H9 (cell line): ENCODE results near the gene FGF6. TPM values are rescaled to one million over a fixed set of nuclear protein-coding genes. Genes with fewer than 3 reads are reported as not detected.

ENCODE experiments used
- DNase-seq: peaks from one replicate; pipeline ENCODE4 v3.0.0-alpha.2; 2017
- H2AFZ ChIP-seq: one replicate; pipeline ENCODE4 v1.6.1; 2013; ENCODE audit warnings: mild to moderate bottlenecking, low read length, control low read depth, moderate library complexity
- H2AK5ac ChIP-seq: 2 replicates; pipeline ENCODE4 v1.6.1; 2013; ENCODE audit warnings: low read length, control low read depth, mixed read lengths; ENCODE audit not compliant: insufficient read length
- H2BK120ac ChIP-seq: one replicate; pipeline ENCODE4 v1.6.1; 2013; ENCODE audit warnings: low read depth, mild to moderate bottlenecking, low read length, control low read depth, inconsistent platforms; ENCODE audit not compliant: poor library complexity, severe bottlenecking
- H2BK12ac ChIP-seq: 2 replicates; pipeline ENCODE4 v1.6.1; 2013; ENCODE audit warnings: low read length, control low read depth, mixed read lengths, low read depth; ENCODE audit not compliant: insufficient read length
- H2BK15ac ChIP-seq: 2 replicates; pipeline ENCODE4 v1.6.1; 2013; ENCODE audit warnings: low read depth, low read length, control low read depth
- H2BK20ac ChIP-seq: one replicate; pipeline ENCODE4 v1.6.1; 2013; ENCODE audit warnings: low read depth, mild to moderate bottlenecking, low read length, control low read depth, inconsistent platforms; ENCODE audit not compliant: poor library complexity, severe bottlenecking
- H2BK5ac ChIP-seq: 2 replicates; pipeline ENCODE4 v1.6.1; 2013; ENCODE audit warnings: low read length, control low read depth, mixed read lengths; ENCODE audit not compliant: insufficient read length
- H3K14ac ChIP-seq: 2 replicates; pipeline ENCODE4 v1.6.1; 2013; ENCODE audit warnings: low read length, control low read depth; ENCODE audit not compliant: insufficient read depth
- H3K18ac ChIP-seq: 2 replicates; pipeline ENCODE4 v1.6.1; 2013; ENCODE audit warnings: low read depth, mild to moderate bottlenecking, mixed read lengths, low read length, control low read depth; ENCODE audit not compliant: insufficient read length
- H3K23ac ChIP-seq: 2 replicates; pipeline ENCODE4 v1.6.1; 2013; ENCODE audit warnings: low read length, control low read depth, mixed read lengths, low read depth; ENCODE audit not compliant: insufficient read length
- H3K23me2 ChIP-seq: 2 replicates; pipeline ENCODE4 v1.6.1; 2013; ENCODE audit warnings: low read depth, mild to moderate bottlenecking, mixed read lengths, low read length, control low read depth; ENCODE audit not compliant: insufficient read length, poor library complexity, severe bottlenecking
- H3K27ac ChIP-seq: 2 replicates; pipeline ENCODE4 v1.5.1; 2013; ENCODE audit warnings: low read length, control low read depth, mixed read lengths, low read depth; ENCODE audit not compliant: insufficient read length
- H3K27me3 ChIP-seq: 2 replicates; pipeline ENCODE4 v1.6.1; 2013; ENCODE audit warnings: low read length, control low read depth, inconsistent platforms; ENCODE audit not compliant: insufficient read depth
- H3K4ac ChIP-seq: 2 replicates; pipeline ENCODE4 v1.6.1; 2013; ENCODE audit warnings: low read depth, mild to moderate bottlenecking, control low read depth, inconsistent platforms, low read length, moderate library complexity
- H3K4me1 ChIP-seq: 2 replicates; pipeline ENCODE4 v1.6.1; 2013; ENCODE audit warnings: low read length, control low read depth, inconsistent platforms; ENCODE audit not compliant: insufficient read depth
- H3K4me2 ChIP-seq: 2 replicates; pipeline ENCODE4 v1.6.1; 2013; ENCODE audit warnings: low read length, control low read depth, mixed read lengths; ENCODE audit not compliant: insufficient read length, insufficient read depth
- H3K56ac ChIP-seq: 2 replicates; pipeline ENCODE4 v1.6.1; 2013; ENCODE audit warnings: low read depth, mild to moderate bottlenecking, mixed read lengths, low read length, control low read depth; ENCODE audit not compliant: insufficient read length
- H3K79me1 ChIP-seq: 2 replicates; pipeline ENCODE4 v1.6.1; 2013; ENCODE audit warnings: low read depth, mild to moderate bottlenecking, moderate library complexity, low read length, control low read depth, inconsistent platforms; ENCODE audit not compliant: insufficient read depth, poor library complexity, severe bottlenecking
- H3K79me2 ChIP-seq: 2 replicates; pipeline ENCODE4 v1.6.1; 2013; ENCODE audit warnings: low read length, control low read depth, inconsistent platforms; ENCODE audit not compliant: insufficient read depth
- H3K9ac ChIP-seq: 2 replicates; pipeline ENCODE4 v1.6.1; 2013; ENCODE audit warnings: low read length, control low read depth, mixed read lengths; ENCODE audit not compliant: insufficient read length; ENCODE audit errors: extremely low read depth
- H3K9me3 ChIP-seq: one replicate; pipeline ENCODE4 v1.6.1; 2013; ENCODE audit warnings: low read depth, low read length, inconsistent platforms; ENCODE audit not compliant: control insufficient read depth
- H3T11ph ChIP-seq: one replicate; pipeline ENCODE4 v1.6.1; 2013; ENCODE audit warnings: mild to moderate bottlenecking, low read length, control low read depth, inconsistent platforms
- H4K20me1 ChIP-seq: one replicate; pipeline ENCODE4 v1.6.1; 2013; ENCODE audit not compliant: control insufficient read depth, insufficient read length, insufficient read depth
- H4K5ac ChIP-seq: 2 replicates; pipeline ENCODE4 v1.6.1; 2013; ENCODE audit warnings: low read depth, mild to moderate bottlenecking, mixed read lengths, low read length, control low read depth; ENCODE audit not compliant: insufficient read length
- H4K8ac ChIP-seq: replicated peaks from 2 replicates; pipeline ENCODE4 v1.6.1; 2013; ENCODE audit warnings: low read length, control low read depth, mixed read lengths, low read depth; ENCODE audit not compliant: insufficient read length
- H4K91ac ChIP-seq: 2 replicates; pipeline ENCODE4 v1.6.1; 2013; ENCODE audit warnings: low read depth, mild to moderate bottlenecking, moderate library complexity, mixed read lengths, low read length, control low read depth; ENCODE audit not compliant: insufficient read length
- H3K27ac Mint-ChIP-seq, 3 experiments: 2 replicates in 2 of 3; 3 replicates in 1 of 3; pipeline ENCODE4 v1.8.0; 2020 to 2021; ENCODE audit warnings: mixed read lengths in 3 of 3, mild to moderate bottlenecking in 1 of 3, moderate library complexity in 1 of 3
- H3K27me3 Mint-ChIP-seq: 2 replicates; pipeline ENCODE4 v1.8.0; 2021; ENCODE audit warnings: low read depth, mild to moderate bottlenecking, moderate library complexity, mixed read lengths
- H3K36me3 Mint-ChIP-seq, 3 experiments: 2 replicates in 2 of 3; 3 replicates in 1 of 3; pipeline ENCODE4 v1.8.0; 2020 to 2021; ENCODE audit warnings: low read depth in 3 of 3, mixed read lengths in 3 of 3; ENCODE audit not compliant: insufficient read depth in 1 of 3
- H3K4me1 Mint-ChIP-seq, 2 experiments: 2 replicates each; pipeline ENCODE4 v1.8.0; 2020; ENCODE audit warnings: mixed read lengths in 2 of 2
- H3K4me3 Mint-ChIP-seq, 2 experiments: 2 replicates in 1 of 2; 3 replicates in 1 of 2; pipeline ENCODE4 v1.8.0; 2020 to 2021; ENCODE audit warnings: mild to moderate bottlenecking in 2 of 2, mixed read lengths in 2 of 2, moderate library complexity in 1 of 2
- H3K9me3 Mint-ChIP-seq, 2 experiments: 2 replicates in 1 of 2; 3 replicates in 1 of 2; pipeline ENCODE4 v1.8.0; 2020; ENCODE audit warnings: mild to moderate bottlenecking in 2 of 2, mixed read lengths in 2 of 2, moderate library complexity in 1 of 2
- CTCF ChIP-seq: fragments of 200-600 bp; sonication (generic); conservative IDR thresholded peaks from 3 replicates; pipeline ENCODE4 v1.8.0; 2021; ENCODE audit warnings: antibody characterized with exemption, mild to moderate bottlenecking
- WGBS: extraction: QIAGEN DNeasy Blood & Tissue Kit; methylation state at CpG from one replicate; pipeline ENCODE4 v1.1.7; 2013; ENCODE audit warnings: missing lambda C conversion rate, low lambda C conversion rate, mixed read lengths; ENCODE audit not compliant: insufficient read length; ENCODE audit errors: extremely low coverage; 5-methylcytosine and 5-hydroxymethylcytosine counted together
- total RNA-seq: library from RNA; stranded (reverse); gene quantifications from 2 replicates; pipeline ENCODE4 v1.2.1, GENCODE V29; 2021

The FGF6 gene
- total RNA-seq, 1 experiment from 2014 or later: not detected

GRCh38 chr12:4478933-4479332 is 33.3 kb upstream of the FGF6 start:
- Histone ChIP-seq H2AFZ (no peak overlapping the region), H3K79me2 (no peaks in the 10 kb centered on the region), H3K4me1 (no peaks in the 10 kb centered on the region), H2BK12ac (no peak overlapping the region), H3K56ac (no peak overlapping the region), H3K9ac (no peak overlapping the region), H2AK5ac (no peak overlapping the region), H3K14ac (no peak overlapping the region), H3T11ph (no peak overlapping the region), H3K9me3 (no peaks in the 10 kb centered on the region), H3K18ac (no peak overlapping the region), H3K27me3 (no peaks in the 10 kb centered on the region), H3K4ac (no peak overlapping the region), H4K8ac (no peak overlapping the region), H2BK5ac (no peak overlapping the region), H4K5ac (no peak overlapping the region), H3K79me1 (no peaks in the 10 kb centered on the region), H3K27ac (no peak overlapping the region), H2BK120ac (no peak overlapping the region), H4K91ac (no peak overlapping the region), H2BK20ac (no peak overlapping the region), H4K20me1 (no peaks in the 10 kb centered on the region), H2BK15ac (no peak overlapping the region), H3K23ac (no peak overlapping the region), H3K4me2 (no peak overlapping the region), H3K23me2 (no peaks in the 10 kb centered on the region)
- DNase-seq: no peak
- H3K27me3 Mint-ChIP-seq: peaks cover 3% of the 10 kb centered on the region
- H3K9me3 Mint-ChIP-seq: peaks cover 31 to 32% of the 10 kb centered on the region in 2 experiments
- H3K36me3 Mint-ChIP-seq: peaks cover 9 to 26% (median 19%) of the 10 kb centered on the region in 3 experiments
- no peak for TF ChIP-seq CTCF
- no peak overlapping the region for H3K4me3 Mint-ChIP-seq
- no CpG with 5 or more reads among the region's 3 CpGs for WGBS
- peaks cover 3 to 10% of the 10 kb centered on the region in 2 experiments for H3K4me1 Mint-ChIP-seq
- no peak overlapping the region for H3K27ac Mint-ChIP-seq
